Gastroesophageal sphincter (tissue), 4 donors: Measurements from ENCODE around the gene ERCC1. TPM values are rescaled to one million over a fixed set of nuclear protein-coding genes. Genes with fewer than 3 reads are reported as not detected.
A peak's percentile ranks its signal among the peaks of the same experiment; 100 is the strongest.
"Not testable (repeated sequence)": the region's sequence is repeated elsewhere in the genome, so short reads cannot be mapped to it uniquely, and the experiment has no call there.

ENCODE experiments used
- ATAC-seq: fragments of 150-250 bp; one replicate; pipeline ENCODE4 v1.9.1; 2016; ENCODE audit warnings: mild to moderate bottlenecking, moderate library complexity
- H3K27ac ChIP-seq, 4 donors: fragments of 200-600 bp; sonication (generic) in 3 of 4; 1 replicate in 3 of 4; 2 replicates in 1 of 4; pipeline ENCODE4 v1.5.1; 2016 to 2019
- H3K27me3 ChIP-seq: fragments of 200-600 bp; sonication (generic); one replicate; pipeline ENCODE4 v1.5.1; 2019
- H3K36me3 ChIP-seq, 2 donors: fragments of 200-600 bp; sonication (generic); one replicate each; pipeline ENCODE4 v1.5.1; 2019; ENCODE audit warnings: control low read depth in 1 of 2
- H3K4me1 ChIP-seq, 3 donors: fragments of 200-600 bp; sonication (generic); 1 replicate in 2 of 3; 2 replicates in 1 of 3; pipeline ENCODE4 v1.5.1; 2016 to 2019; ENCODE audit warnings: control low read depth in 2 of 3
- H3K4me3 ChIP-seq, 2 donors: fragments of 200-600 bp; sonication (generic); one replicate each; pipeline ENCODE4 v1.5.1; 2019; ENCODE audit warnings: mild to moderate bottlenecking in 1 of 2, moderate library complexity in 1 of 2
- H3K9me3 ChIP-seq, 3 donors: fragments of 200-600 bp; sonication (generic); one replicate each; pipeline ENCODE4 v1.5.1; 2017 to 2019; ENCODE audit warnings: control low read depth in 2 of 3
- CTCF ChIP-seq, 4 experiments: fragments of 200-600 bp in 2 of 4; fragments of 450-650 bp in 2 of 4; sonication (generic) in 1 of 4; IDR thresholded peaks; one replicate each; pipeline ENCODE4 v1.5.1; 2017 to 2019; ENCODE audit warnings: antibody characterized with exemption in 4 of 4, mild to moderate bottlenecking in 2 of 4, moderate library complexity in 2 of 4
- EP300 ChIP-seq: sonication (generic); formaldehyde crosslinking; IDR thresholded peaks from one replicate; pipeline ENCODE4 v1.6.1; 2017; ENCODE audit warnings: antibody characterized with exemption, mild to moderate bottlenecking
- POLR2A ChIP-seq, 2 donors: fragments of 450-650 bp; IDR thresholded peaks; one replicate each; pipeline ENCODE4 v1.6.1; 2017; ENCODE audit warnings: antibody characterized with exemption in 2 of 2, mild to moderate bottlenecking in 2 of 2, moderate library complexity in 1 of 2
- POLR2AphosphoS5 ChIP-seq: sonication (generic); formaldehyde crosslinking; IDR thresholded peaks from one replicate; pipeline ENCODE4 v1.6.1; 2017; ENCODE audit warnings: antibody characterized with exemption
- WGBS, 2 donors: methylation state at CpG; one replicate each; pipeline ENCODE4 v1.1.5; 2018; ENCODE audit warnings: low coverage in 1 of 2; 5-methylcytosine and 5-hydroxymethylcytosine counted together
- total RNA-seq, 4 donors: library from RNA; depleted of rRNA; stranded (reverse); fragments of >200 nt; gene quantifications; one replicate each; pipeline ENCODE4 v1.1.0, GENCODE V29; 2016

Gene ERCC1
- total RNA-seq, 4 donors from 2014 or later, result 52.7 to 84.6 (median 68.4) TPM

GRCh38 chr19:45440873-45441654 is 17.3 kb upstream of the ERCC1 start:
- Histone ChIP-seq H3K27me3 (no peaks in the 10 kb centered on the region), H3K27ac (peak overlapping the region in 3 of 4 donors; percentile 94 to 99 (median 97)), H3K9me3 (no peaks in the 10 kb centered on the region), H3K4me3 (no peak overlapping the region), H3K4me1 (peaks cover 3 to 47% (median 17%) of the 10 kb centered on the region in 3 donors), H3K36me3 (no peaks in the 10 kb centered on the region)
- ATAC-seq, result no peak
- TF ChIP-seq POLR2A (IDR thresholded peaks at IDR 0.05), result no peak
- TF ChIP-seq CTCF (IDR thresholded peaks at IDR 0.05), result no peak
- no peak for TF ChIP-seq EP300
- TF ChIP-seq POLR2AphosphoS5, result no peak
- 85 to 86% methylated on average over 6 to 7 of the region's 9 CpGs for WGBS, 2 donors

DNA sequence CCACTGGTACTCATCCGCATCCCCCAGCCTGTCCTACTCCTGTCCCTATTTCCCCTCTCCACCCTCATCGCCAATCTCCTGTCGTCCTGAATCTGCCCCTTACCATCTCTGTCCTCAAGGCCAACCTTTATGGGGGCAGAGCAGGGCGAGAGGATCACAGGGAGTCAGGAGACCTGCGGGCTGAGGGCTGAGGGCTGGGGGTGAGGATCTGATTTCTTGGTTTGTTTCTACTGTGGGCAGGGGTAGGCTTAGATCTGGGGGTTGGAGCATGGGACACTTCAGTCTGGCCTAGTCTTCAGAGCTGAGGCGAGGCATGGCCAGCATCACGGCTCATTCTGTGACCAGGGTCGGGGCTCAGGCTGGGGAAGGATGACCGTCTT is 16.5 kb upstream of the ERCC1 start:
- Histone ChIP-seq H3K4me3 (peak overlapping the region; percentile 43 to 82), H3K27me3 (no peaks in the 10 kb centered on the region), H3K36me3 (no peaks in the 10 kb centered on the region), H3K4me1 (peaks cover 3 to 44% (median 17%) of the 10 kb centered on the region in 3 donors), H3K27ac (peak overlapping the region; percentile 54 to 99 (median 96)), H3K9me3 (no peaks in the 10 kb centered on the region)
- ATAC-seq, result no peak
- TF ChIP-seq POLR2AphosphoS5 (no peak), EP300 (no peak)
- 67% methylated on average over 4 of the region's 9 CpGs; no CpG with 5 or more reads in 1 of the 2 donors for WGBS, 2 donors

- TF ChIP-seq EP300, result no peak
- peak; percentile 70 for TF ChIP-seq POLR2AphosphoS5
- peak in 1 of 2 donors; percentile 7 for TF ChIP-seq POLR2A (IDR thresholded peaks at IDR 0.05)
- TF ChIP-seq CTCF (IDR thresholded peaks at IDR 0.05), result peak in 3 of 4 experiments; percentile 97 to 100 (median 98)
- Histone ChIP-seq H3K4me1 (peaks cover 2 to 38% (median 13%) of the 10 kb centered on the region in 3 donors), H3K4me3 (peak overlapping the region; percentile 43 to 82), H3K36me3 (no peaks in the 10 kb centered on the region), H3K27me3 (no peaks in the 10 kb centered on the region), H3K9me3 (no peaks in the 10 kb centered on the region), H3K27ac (peak overlapping the region; percentile 54 to 99 (median 96))
- ATAC-seq, result peak; percentile 73
- 0% methylated on average over 16 to 19 of the region's 78 CpGs for WGBS, 2 donors
Measured at GRCh38 chr19:45439569-45440258, 16.0 kb upstream of the ERCC1 start.

- H3K4me1 ChIP-seq, result peaks cover 0 to 33% (median 8%) of the 10 kb centered on the region in 3 donors
- no peak for ATAC-seq
- 26 to 27% methylated on average over 7 to 10 of the region's 10 CpGs for WGBS, 2 donors
- peak overlapping the region in 3 of 4 donors; percentile 94 to 99 (median 97) for H3K27ac ChIP-seq
- H3K27me3 ChIP-seq, result no peaks in the 10 kb centered on the region
- no peaks in the 10 kb centered on the region for H3K36me3 ChIP-seq
- TF ChIP-seq POLR2AphosphoS5 (no peak), CTCF (IDR thresholded peaks at IDR 0.05) (no peak), POLR2A (IDR thresholded peaks at IDR 0.05) (no peak), EP300 (no peak)
- H3K9me3 ChIP-seq, result no peaks in the 10 kb centered on the region
- peak overlapping the region; percentile 43 to 82 for H3K4me3 ChIP-seq
Measured at GRCh38 chr19:45439190-45439568, 15.5 kb upstream of the ERCC1 start.

DNA sequence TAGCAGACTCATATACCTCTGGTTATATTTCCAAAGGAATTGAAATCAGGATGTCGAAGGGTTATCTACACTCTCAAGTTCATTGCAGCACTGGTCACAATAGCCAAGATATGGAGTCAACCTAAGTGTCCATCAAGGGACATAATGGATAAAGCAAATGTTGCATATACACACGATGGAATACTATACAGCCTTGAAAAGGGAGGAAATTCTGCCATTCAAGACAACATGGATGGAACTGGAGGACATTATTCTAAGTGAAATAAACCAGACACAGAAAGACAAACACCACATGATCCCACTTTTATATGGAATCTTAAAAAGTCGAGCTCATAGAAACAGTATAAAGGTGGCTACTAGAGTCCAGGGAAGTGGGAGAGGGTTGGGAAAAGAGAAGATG is 13.6 kb upstream of the ERCC1 start:
- 90 to 95% methylated on average over 2 to 3 of the region's 3 CpGs for WGBS, 2 donors

GRCh38 chr19:45432543-45432942 is 8.8 kb upstream of the ERCC1 start:
- H3K27me3 ChIP-seq, H3K36me3 ChIP-seq, H3K4me3 ChIP-seq, H3K27ac ChIP-seq, ATAC-seq, H3K9me3 ChIP-seq: not testable (repeated sequence)
- WGBS, 2 donors, result 75 to 78% methylated on average over 1 to 2 of the region's 8 CpGs
- peaks cover 0 to 17% (median 11%) of the 10 kb centered on the region in 3 donors for H3K4me1 ChIP-seq

More for the DNA sequence above, 13.6 kb upstream of the ERCC1 start:
- no peaks in the 10 kb centered on the region for H3K36me3 ChIP-seq
- H3K9me3 ChIP-seq, result no peaks in the 10 kb centered on the region
- H3K27me3 ChIP-seq, result no peaks in the 10 kb centered on the region
- TF ChIP-seq POLR2AphosphoS5, result no peak
- no peak for TF ChIP-seq CTCF (IDR thresholded peaks at IDR 0.05)
- no peak for TF ChIP-seq POLR2A (IDR thresholded peaks at IDR 0.05)
- no peak for TF ChIP-seq EP300
- no peak overlapping the region for H3K4me3 ChIP-seq
- H3K4me1 ChIP-seq, result peaks cover 0 to 17% (median 4%) of the 10 kb centered on the region in 3 donors
- H3K27ac ChIP-seq, result no peak overlapping the region
- ATAC-seq, result no peak

GRCh38 chr19:45431008-45431407 is 7.3 kb upstream of the ERCC1 start:
- H3K4me1 ChIP-seq, result peaks cover 0 to 17% (median 11%) of the 10 kb centered on the region in 3 donors
- WGBS, 2 donors, result 56 to 57% methylated on average over 8 to 9 of the region's 9 CpGs
- H3K36me3 ChIP-seq, ATAC-seq, H3K9me3 ChIP-seq, H3K4me3 ChIP-seq, H3K27me3 ChIP-seq: not testable (repeated sequence)
- H3K27ac ChIP-seq, result peak overlapping the region in 2 of 4 donors; percentile 94

- peak overlapping the region in 3 of 4 donors; percentile 88 to 94 (median 94) for H3K27ac ChIP-seq
- H3K4me3 ChIP-seq, H3K9me3 ChIP-seq, H3K36me3 ChIP-seq, H3K27me3 ChIP-seq, ATAC-seq: not testable (repeated sequence)
- WGBS, 2 donors, result 58 to 89% methylated on average over 3 to 4 of the region's 11 CpGs
- H3K4me1 ChIP-seq, result peaks cover 0 to 26% (median 11%) of the 10 kb centered on the region in 3 donors
Measured at GRCh38 chr19:45429896-45430295, 6.2 kb upstream of the ERCC1 start.
